GM18868 (cell line): Measurements from ENCODE around the gene TCF7L2.

Experiments used
- ATAC-seq: cut with Tn5 transposase; IDR thresholded peaks from one replicate; pipeline ENCODE4 v1.9.1; 2021; ENCODE audit warnings: mild to moderate bottlenecking, moderate library complexity; ENCODE audit not compliant: unreplicated experiment

The TCF7L2 gene

DNA sequence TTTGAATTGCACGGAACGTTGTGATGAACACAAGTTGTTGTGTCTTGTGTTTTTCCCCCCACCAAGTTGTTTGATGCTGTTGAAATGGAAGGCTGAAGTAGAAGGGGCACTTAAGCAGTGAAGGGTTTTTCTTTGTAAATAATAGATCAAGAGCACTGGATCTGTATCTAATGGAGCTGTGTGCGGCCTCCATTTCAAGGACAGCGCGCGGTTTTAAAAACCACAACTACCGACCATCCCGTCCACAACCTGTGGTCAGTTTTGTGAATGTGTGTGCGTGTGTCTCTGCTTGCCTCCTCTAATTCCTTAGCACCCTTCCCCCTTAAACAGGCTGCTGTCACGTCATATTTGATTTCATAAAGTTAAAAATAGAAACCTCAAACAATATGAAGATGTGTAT, 165.5 kb downstream of the TCF7L2 start:
- no peak for ATAC-seq

GRCh38 chr10:113118882-113119281, 168.8 kb downstream of the TCF7L2 start:
- ATAC-seq = no peak

DNA sequence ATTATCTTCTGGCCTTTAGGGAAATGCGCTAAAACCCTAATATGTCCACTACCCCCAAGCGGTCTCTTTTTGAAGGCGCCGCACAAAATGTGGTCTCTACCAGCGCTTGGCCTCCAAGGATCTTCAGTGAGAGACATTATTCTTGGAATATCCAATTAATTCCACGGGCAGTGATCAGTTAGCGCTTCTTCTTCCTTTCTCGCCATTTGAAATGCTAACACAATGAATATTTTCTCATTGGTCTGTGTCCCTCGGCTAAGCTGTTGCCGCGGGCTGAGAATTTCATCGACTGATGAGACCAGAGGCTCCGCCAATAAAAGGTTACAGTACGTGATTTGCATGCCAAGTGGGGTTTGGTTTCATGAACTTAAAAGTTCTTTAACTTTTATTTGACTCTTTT, 169.8 kb downstream of the TCF7L2 start:
- ATAC-seq = no peak

DNA sequence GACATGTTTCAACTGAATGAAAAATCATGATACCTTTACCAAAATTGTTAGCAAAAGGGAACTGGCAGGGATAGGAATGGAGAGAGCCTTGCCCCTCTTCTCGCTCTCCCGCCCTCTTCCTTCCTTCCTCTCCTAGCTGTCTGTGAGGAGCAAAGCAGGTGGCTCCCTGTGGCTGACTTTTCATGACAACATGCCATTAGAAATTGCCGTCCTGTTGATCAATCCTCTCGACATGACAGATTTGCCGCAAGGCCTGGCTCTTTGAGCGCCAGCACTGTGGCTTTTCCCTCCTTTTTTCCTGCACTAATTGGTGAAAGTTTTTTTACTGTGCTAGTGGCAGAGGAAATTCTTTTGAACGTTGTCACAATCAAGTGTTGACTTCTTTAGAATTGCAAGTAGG, 171.1 kb downstream of the TCF7L2 start:
- ATAC-seq = no peak

GRCh38 chr10:113122947-113123346, 172.9 kb downstream of the TCF7L2 start:
- ATAC-seq = no peak

DNA sequence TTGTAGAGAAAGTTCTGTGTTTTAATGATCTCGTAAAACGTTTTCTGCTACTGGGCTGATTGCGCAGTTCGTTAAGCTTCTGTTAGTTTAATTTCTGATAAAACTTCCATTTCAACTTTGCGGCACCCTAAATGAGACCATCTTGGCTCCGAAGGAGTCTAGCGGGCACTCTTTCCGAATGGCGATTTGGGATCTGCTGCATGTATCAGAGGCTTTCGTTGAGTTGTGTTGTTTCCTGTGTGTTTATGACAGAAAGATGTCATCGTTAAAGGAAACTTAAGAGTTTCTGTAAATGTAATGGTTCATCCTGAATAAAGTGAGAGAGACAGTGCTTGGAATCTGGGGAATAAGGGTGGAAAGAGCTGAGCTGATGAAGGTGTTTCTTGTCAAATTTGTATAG, 174.7 kb downstream of the TCF7L2 start:
- ATAC-seq = no peak

DNA sequence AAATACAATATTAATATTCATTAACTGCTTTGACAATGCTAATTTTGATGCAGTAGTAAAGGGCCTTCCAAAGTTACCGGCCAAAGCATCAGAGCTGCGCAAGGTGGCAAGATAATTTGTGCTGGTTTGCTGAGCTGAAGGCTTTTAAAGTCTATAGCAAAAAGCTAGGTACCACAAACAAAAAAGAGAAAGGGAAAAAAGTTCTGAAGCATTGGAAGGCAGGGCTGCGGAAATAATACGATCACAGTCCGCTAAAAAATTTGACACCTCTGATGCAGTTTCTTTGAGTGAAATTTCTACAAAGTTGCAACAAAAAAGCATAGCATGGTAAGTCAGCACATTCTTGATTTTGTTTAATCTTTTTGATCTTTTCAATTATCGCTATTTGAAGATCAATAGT, 175.6 kb downstream of the TCF7L2 start:
- ATAC-seq = no peak

- ATAC-seq = no peak
Measured at GRCh38 chr10:113126229-113127201, 176.5 kb downstream of the TCF7L2 start.

DNA sequence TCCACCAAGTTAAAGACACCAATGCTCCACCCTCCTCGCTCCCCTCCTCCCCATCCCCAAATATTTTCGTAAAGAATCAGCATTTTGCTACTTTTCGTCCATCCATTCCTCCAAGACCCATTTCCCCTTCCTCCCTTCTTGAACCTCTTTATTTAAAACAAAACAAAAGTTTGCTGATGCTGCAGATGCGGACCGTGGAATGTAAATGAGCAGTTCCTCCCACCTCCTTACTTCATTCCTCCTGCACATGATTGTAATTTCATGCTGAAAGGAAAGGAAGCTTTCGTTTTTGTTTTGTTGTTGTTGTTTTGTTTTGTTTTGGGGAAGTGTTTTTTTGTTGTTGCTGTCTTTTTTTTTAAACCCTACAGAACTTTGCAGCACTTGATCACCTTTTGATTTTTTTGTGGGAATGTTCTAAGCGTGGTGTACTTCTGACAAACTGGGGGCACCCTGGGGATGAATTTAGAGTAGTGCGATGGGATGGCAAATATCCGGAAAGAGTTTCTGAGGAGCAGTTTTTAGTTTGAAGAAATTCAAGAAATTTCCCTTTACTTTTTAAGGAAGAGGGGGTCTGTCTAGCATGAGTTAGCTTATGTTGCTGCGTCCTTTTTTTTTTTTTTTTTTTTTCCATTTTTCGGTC, 177.3 kb downstream of the TCF7L2 start:
- ATAC-seq = no peak

- no peak for ATAC-seq
Measured at GRCh38 chr10:113127901-113128283, 177.8 kb downstream of the TCF7L2 start.

GRCh38 chr10:113128450-113129070, 178.5 kb downstream of the TCF7L2 start:
- no peak for ATAC-seq

DNA sequence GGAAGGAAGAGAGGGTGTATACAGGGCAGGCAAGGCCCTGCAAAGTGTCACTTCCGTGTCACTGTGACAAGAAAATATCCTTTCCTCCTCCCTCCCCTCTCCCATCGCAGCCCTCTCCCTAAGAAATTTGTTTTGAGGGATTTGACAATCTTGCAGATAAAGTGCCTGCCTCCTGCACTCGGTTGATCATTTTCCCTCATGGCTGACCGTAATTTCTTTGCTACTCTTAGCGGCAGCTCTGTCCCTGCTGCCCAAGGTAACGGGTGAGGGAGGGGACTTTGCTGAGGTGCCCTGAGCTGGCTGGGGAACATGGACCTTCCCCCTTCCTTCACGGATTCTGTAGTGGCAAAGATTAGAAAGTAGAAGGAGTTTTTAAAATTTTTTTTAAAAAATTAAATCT, 179.1 kb downstream of the TCF7L2 start:
- ATAC-seq = no peak

GRCh38 chr10:113130014-113130641, 180.1 kb downstream of the TCF7L2 start:
- ATAC-seq = no peak

GRCh38 chr10:113131613-113132261, 181.7 kb downstream of the TCF7L2 start:
- no peak for ATAC-seq

- ATAC-seq = no peak
Measured at GRCh38 chr10:113132591-113133121, 182.6 kb downstream of the TCF7L2 start.

- no peak for ATAC-seq
Measured at GRCh38 chr10:113133497-113134115, 183.6 kb downstream of the TCF7L2 start.

DNA sequence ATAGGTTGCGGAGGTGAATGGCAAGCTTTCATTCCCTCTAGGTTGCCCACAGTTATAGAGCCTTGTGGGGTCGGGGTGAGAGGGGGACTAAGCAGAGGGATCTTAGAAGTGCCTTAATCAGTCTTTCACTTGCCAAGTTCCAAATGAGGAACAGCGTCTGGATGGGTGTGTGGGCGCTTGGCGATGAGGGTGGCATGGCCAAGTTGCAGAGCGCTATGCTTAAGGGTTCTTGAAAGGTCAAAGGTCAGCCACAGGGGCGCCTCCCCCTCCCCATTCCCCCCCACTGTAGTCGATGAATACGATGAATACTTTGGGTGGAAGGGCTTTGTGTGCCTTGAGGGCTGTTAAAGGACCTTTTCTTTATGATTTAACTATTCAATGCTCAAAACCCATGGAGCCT, 185.0 kb downstream of the TCF7L2 start:
- no peak for ATAC-seq

- ATAC-seq = no peak
Measured at GRCh38 chr10:113137941-113138685, 188.1 kb downstream of the TCF7L2 start.

DNA sequence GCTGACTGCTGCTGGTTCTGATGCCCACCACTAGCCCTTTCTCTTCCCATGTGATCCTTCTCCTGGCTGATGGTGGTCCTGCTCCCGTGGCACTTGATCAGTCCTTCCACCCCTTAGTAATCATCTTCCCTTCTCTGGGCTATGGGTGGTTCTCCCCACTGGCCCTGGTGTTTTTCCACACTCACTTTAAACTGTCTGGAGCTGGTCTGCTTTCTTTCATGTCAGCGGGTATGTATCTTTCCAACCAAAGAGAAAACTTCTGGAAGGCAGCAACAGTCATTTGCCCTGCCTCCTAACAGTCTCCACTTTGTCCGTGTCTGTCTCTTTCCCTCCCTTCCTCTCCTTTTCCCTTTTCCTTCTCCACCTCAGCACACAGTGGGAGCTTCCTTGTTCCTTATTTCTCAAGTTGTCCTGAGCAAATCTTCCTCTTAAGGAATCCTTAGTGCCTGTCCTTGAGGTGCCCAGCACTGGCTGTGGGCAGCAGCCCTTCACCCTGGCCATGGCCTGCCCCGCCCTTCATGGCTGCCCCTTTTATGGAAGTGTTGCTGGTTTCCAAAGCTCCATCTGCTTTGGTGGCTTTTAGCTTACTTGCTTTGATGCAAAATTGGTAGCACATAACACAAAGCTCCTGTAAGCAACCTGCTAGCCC, 189.0 kb downstream of the TCF7L2 start:
- ATAC-seq = no peak
